HFF-Myc (cell line): Measurements from ENCODE around the gene ADIPOR2.

ENCODE experiments used
- DNase-seq: peaks from one replicate; pipeline ENCODE4 v3.0.0-alpha.2; 2011; ENCODE audit warnings: low read depth; ENCODE audit errors: extremely low read depth
- H3K4me3 ChIP-seq: replicated peaks from 2 replicates; pipeline ENCODE4 v1.5.1; 2011; ENCODE audit warnings: low read depth, mild to moderate bottlenecking, control low read depth, low read length
- TF ChIP-seq, protein P1 (sequence below): IDR thresholded peaks from 2 replicates; pipeline ENCODE4 v1.5.1; 2012; ENCODE audit warnings: mild to moderate bottlenecking, low read depth, low read length, control low read depth; ENCODE audit errors: missing control alignments

Gene ADIPOR2

DNA sequence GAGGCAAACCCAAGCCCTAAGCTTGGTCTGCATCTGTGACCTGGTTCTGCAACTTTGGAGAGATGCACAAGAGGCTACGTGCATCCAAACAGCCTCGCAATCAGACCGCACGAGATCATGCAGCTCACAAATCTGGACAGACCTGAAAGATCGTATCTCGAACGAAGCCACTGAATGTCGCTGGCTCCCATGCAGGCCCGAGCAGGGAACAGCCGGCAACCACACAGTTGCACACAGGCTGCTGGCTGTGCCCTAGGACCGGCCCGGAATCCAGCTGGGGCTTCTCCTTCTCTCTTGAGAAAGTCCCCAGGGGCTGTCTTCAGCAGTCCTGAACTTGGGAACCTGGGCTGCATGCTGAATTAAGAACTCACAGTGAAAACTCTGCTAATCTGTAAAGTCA is 34.0 kb upstream of the ADIPOR2 start:
- H3K4me3 ChIP-seq, result no peak overlapping the region
- no peak for DNase-seq

DNA sequence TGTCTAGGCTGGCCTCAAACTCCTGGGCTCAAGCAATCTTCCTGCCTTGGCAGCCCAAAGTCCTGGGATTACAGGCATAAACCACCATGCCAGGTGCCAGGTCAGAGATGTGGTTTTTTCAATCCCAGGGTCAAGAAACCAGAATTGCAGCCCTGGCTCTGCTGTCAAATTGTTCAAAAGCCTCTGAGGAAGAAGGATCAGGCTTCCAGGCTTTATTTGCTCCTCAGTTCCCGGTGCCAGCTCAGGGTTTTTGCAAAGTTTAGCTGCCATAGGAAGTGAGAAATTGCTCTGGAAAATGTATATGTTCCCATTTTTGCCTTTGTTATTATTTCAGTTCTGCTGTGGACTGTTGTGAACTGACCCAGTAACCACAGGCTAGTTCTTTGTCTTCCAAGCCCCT is 33.2 kb upstream of the ADIPOR2 start:
- H3K4me3 ChIP-seq, result no peak overlapping the region
- TF ChIP-seq, protein P1, sequence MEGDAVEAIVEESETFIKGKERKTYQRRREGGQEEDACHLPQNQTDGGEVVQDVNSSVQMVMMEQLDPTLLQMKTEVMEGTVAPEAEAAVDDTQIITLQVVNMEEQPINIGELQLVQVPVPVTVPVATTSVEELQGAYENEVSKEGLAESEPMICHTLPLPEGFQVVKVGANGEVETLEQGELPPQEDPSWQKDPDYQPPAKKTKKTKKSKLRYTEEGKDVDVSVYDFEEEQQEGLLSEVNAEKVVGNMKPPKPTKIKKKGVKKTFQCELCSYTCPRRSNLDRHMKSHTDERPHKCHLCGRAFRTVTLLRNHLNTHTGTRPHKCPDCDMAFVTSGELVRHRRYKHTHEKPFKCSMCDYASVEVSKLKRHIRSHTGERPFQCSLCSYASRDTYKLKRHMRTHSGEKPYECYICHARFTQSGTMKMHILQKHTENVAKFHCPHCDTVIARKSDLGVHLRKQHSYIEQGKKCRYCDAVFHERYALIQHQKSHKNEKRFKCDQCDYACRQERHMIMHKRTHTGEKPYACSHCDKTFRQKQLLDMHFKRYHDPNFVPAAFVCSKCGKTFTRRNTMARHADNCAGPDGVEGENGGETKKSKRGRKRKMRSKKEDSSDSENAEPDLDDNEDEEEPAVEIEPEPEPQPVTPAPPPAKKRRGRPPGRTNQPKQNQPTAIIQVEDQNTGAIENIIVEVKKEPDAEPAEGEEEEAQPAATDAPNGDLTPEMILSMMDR, result no peak
- DNase-seq, result no peak

More for the DNA sequence above, 34.0 kb upstream of the ADIPOR2 start:
- TF ChIP-seq, protein P1, result no peak

DNA sequence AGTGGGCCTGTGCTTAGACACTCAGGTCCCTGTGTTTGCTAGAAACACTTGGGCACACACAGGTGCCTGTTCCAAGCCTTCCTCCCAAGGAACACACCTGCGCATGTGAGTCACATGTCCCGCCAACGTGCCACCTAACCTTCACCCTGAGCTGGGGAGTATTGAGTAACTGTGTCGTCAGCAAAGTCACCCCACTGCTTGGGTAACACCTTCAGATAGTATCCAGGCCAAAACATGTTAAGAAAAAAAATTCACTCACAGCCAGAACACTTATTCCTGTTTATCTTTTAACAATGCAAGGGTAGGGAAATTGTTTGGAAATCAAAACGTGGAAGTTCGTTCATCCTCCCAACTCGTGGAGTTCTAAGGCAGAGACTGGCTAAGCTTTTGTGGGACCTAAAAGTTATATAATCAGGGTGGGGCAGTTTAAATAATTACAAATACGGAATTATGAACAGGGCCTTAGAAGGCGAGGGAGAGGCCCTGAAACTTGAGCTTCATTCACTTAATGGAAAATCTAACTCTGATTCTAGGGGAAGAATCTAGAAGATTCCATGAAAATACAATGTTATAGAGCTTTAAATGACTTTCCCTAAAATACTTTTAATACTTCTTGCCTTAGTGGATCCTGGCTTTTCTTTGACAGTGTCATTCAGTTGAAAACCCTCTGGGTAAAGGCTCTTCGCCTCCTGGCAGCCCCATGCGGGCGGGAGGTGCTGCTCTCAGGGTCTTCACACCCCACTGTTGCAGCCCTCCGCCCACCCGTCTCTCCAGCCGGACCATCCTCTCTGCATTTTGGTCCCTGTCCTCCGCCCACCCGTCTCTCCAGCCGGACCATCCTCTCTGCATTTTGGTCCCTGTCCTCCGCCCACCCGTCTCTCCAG is 30.3 kb upstream of the ADIPOR2 start:
- no peak for DNase-seq

DNA sequence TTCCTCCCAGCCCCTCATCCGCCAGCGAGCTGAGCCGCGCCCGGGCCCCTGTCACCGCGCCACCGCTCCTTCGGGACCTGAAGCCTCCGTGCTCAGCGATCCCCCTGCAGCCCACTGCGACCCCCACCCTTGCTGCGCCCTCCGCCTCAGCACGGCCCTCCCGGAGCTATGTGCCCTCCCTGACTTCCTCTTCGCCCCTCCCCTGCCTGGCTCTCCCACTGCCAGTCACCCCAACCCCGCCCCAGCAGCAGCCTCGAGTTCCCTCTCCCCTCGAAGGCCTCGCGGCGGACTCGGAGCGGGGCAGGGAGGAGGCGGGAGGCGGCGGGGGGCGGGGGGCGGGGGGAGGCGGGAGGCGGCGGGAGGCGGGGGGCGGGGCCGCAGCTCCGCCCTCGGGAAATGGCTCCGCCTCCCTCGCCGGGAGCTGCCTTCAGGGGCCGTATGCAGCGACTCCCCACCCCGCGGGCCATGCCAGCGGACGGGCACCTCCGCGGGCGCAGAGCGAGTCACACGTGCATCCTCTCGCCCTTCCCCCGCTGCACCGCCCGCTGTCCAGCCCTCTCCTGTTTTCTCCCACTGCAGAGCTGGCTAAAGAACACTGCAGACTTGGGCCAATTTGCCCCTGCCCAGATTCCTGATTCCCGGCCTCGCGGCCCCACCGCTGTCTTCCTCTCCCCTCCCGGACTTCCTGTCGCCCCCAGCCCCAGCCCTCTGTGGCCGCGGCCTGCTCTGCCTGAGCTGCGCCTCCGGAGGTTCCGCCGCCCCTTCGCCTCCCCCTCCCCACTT is 29.1 kb upstream of the ADIPOR2 start:
- TF ChIP-seq, protein P1, result no peak
- H3K4me3 ChIP-seq, result peak overlapping the region; percentile 34
- DNase-seq, result peak; percentile 58

More for the DNA sequence above, 30.3 kb upstream of the ADIPOR2 start:
- TF ChIP-seq, protein P1, result no peak
- no peak overlapping the region for H3K4me3 ChIP-seq

DNA sequence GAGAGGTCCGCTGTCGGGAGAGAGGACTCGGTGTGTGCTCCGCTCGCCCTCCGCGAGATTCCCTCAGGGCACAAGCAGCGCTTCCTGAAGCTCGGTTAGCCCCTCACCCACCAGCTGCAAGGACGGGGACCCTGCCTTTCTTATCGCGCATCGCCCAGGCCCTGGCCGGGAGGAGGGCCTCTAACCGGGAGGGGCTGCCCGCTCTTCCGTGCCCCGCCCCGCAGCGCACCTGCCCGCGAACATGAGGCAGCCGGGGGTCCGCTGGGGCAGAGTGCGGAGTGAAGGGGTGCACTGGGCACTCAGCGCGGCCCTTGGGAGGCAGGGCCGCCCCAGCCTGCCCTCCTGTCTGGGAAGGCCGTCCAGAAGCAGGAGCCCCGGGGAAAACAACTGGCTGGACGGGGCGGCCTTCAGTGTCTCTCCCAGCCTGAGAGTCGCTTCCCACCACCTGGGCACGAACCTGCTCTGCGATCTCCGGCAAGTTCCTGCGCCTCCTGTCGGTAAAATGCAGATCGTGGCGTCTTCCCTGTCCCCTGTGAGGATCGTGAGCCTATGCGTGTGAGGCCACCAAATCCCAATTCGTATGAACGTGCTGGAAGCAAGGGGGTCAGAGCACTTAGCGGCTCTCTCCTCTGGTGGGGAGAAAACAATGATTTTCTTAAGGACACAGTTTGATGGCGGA is 28.0 kb upstream of the ADIPOR2 start:
- H3K4me3 ChIP-seq, result no peak overlapping the region
- no peak for DNase-seq
- TF ChIP-seq, protein P1, result peak; percentile 51

DNA sequence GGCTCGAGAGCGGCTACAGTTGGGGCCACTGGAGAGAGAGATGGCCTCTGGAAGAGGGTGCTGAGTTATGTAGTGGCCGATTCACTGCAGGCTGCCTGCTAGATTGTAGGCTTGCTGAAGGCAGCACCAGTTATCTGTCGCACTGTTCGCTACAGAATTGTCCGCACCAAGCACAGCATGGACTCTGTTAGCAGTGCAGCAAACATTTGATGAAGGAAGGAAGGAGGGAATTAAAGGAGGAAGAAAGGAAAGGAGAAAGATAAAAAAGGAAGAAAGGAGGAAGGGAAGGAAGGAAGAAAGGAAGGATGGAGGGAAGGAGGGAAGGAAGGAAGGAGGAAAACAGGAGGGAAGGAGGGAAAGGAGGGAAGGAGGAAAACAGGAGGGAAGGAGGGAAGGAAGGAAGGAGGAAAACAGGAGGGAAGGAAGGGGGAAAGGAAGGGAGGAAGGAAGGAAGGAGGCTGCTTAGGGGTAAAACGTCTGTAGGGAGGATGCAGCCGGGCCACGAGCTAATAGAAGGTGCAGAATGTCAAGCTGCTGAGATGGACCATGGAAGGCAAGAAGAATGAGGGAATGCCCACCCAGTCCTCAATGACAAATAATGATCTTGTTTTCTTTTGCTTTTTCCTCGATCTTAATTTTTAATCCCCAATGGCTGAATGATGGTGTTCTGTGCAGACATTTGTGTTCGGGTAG is 27.3 kb upstream of the ADIPOR2 start:
- H3K4me3 ChIP-seq, result no peak overlapping the region
- TF ChIP-seq, protein P1, result no peak
- DNase-seq, result no peak
